Sigmoid colon (tissue), 7 donors: ENCODE measurements around the gene CCDC60. TPM values are rescaled to one million over a fixed set of nuclear protein-coding genes. Genes with fewer than 3 reads are reported as not detected.

ENCODE experiments used
- DNase-seq: peaks from one replicate; pipeline ENCODE4 v3.0.0-alpha.2; 2019
- H3K27ac ChIP-seq, 4 donors: fragments of 200-600 bp; sonication (generic); one replicate each; pipeline ENCODE4 v1.5.1; 2016 to 2019; ENCODE audit warnings: mild to moderate bottlenecking in 1 of 4
- H3K27me3 ChIP-seq, 3 donors: fragments of 200-600 bp; sonication (generic); one replicate each; pipeline ENCODE4 v1.5.1; 2019; ENCODE audit warnings: mild to moderate bottlenecking in 1 of 3
- H3K36me3 ChIP-seq, 4 donors: fragments of 200-600 bp; sonication (generic); one replicate each; pipeline ENCODE4 v1.5.1; 2016 to 2019
- H3K4me1 ChIP-seq, 4 donors: fragments of 200-600 bp; sonication (generic); one replicate each; pipeline ENCODE4 v1.5.1; 2017 to 2019
- H3K4me3 ChIP-seq, 4 donors: fragments of 200-600 bp; sonication (generic); one replicate each; pipeline ENCODE4 v1.5.1; 2017 to 2019; ENCODE audit warnings: mild to moderate bottlenecking in 2 of 4, moderate library complexity in 1 of 4
- H3K9me3 ChIP-seq, 4 donors: fragments of 200-600 bp in 3 of 4; sonication (generic) in 3 of 4; one replicate each; pipeline versions ENCODE4 v1.5.1 to v1.6.1; 2013 to 2019
- EP300 ChIP-seq, 4 donors: sonication (generic); formaldehyde crosslinking; IDR thresholded peaks; one replicate each; pipeline ENCODE4 v1.6.1; 2017; ENCODE audit warnings: antibody characterized with exemption in 4 of 4
- POLR2A ChIP-seq, 2 donors: fragments of 450-650 bp; IDR thresholded peaks; one replicate each; pipeline ENCODE4 v1.6.1; 2016; ENCODE audit warnings: antibody characterized with exemption in 2 of 2, mild to moderate bottlenecking in 2 of 2, moderate library complexity in 2 of 2
- POLR2AphosphoS5 ChIP-seq, 4 donors: sonication (generic); formaldehyde crosslinking; IDR thresholded peaks; one replicate each; pipeline ENCODE4 v1.6.1; 2017; ENCODE audit warnings: antibody characterized with exemption in 4 of 4
- WGBS, 2 donors: extraction: QIAGEN DNeasy Blood & Tissue Kit; methylation state at CpG; one replicate each; pipeline ENCODE4 v1.1.7; 2013; 5-methylcytosine and 5-hydroxymethylcytosine counted together
- intact Hi-C: fragments of 100-400 bp; cut with DNase I; formaldehyde crosslinking; loops from one replicate; pipeline ENCODE4 v1.15.1; 2023
- polyA plus RNA-seq, 3 donors: library from polyadenylated mRNA; stranded (reverse); fragments of 200-250 nt; gene quantifications; one replicate each; pipeline ENCODE4 v1.2.3, GENCODE V29; 2013
- total RNA-seq, 4 donors: library from RNA; depleted of rRNA; stranded (reverse); fragments of >200 nt; gene quantifications; one replicate each; pipeline ENCODE4 v1.1.0, GENCODE V29; 2016
- TF ChIP-seq, protein P1 (sequence below), 4 experiments: fragments of 450-650 bp in 3 of 4; fragments of 200-600 bp in 1 of 4; IDR thresholded peaks; one replicate each; pipeline ENCODE4 v1.5.1; 2016 to 2019; ENCODE audit warnings: antibody characterized with exemption in 4 of 4, mild to moderate bottlenecking in 3 of 4, moderate library complexity in 2 of 4
- donor health status: healthy with polysubstance abuse.
- donor health status: Bipolar disorder and iron deficiency.
- donor health status: healthy.

Gene CCDC60
- total and polyA plus RNA-seq, 7 donors = 1.1 to 10.4 (median 1.6) TPM

- WGBS, 2 donors = 69 to 75% methylated on average over 8 of the region's 8 CpGs
- H3K27ac ChIP-seq = no peak overlapping the region
- TF ChIP-seq, protein P1, sequence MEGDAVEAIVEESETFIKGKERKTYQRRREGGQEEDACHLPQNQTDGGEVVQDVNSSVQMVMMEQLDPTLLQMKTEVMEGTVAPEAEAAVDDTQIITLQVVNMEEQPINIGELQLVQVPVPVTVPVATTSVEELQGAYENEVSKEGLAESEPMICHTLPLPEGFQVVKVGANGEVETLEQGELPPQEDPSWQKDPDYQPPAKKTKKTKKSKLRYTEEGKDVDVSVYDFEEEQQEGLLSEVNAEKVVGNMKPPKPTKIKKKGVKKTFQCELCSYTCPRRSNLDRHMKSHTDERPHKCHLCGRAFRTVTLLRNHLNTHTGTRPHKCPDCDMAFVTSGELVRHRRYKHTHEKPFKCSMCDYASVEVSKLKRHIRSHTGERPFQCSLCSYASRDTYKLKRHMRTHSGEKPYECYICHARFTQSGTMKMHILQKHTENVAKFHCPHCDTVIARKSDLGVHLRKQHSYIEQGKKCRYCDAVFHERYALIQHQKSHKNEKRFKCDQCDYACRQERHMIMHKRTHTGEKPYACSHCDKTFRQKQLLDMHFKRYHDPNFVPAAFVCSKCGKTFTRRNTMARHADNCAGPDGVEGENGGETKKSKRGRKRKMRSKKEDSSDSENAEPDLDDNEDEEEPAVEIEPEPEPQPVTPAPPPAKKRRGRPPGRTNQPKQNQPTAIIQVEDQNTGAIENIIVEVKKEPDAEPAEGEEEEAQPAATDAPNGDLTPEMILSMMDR (IDR thresholded peaks at IDR 0.05) = no peak
- TF ChIP-seq POLR2AphosphoS5 (IDR thresholded peaks at IDR 0.05) (no peak), EP300 (IDR thresholded peaks at IDR 0.05) (no peak), POLR2A (IDR thresholded peaks at IDR 0.05) (no peak)
- H3K36me3 ChIP-seq = no peaks in the 10 kb centered on the region
- intact Hi-C loops = no loop called here
- DNase-seq = no peak
- H3K9me3 ChIP-seq = no peaks in the 10 kb centered on the region
- no peak overlapping the region for H3K4me3 ChIP-seq
- no peaks in the 10 kb centered on the region for H3K27me3 ChIP-seq
- H3K4me1 ChIP-seq = no peaks in the 10 kb centered on the region
These were observed 241.7 kb downstream of the CCDC60 start for GRCh38 chr12:119576118-119576810.

- whole genome bisulfite sequencing, 2 donors = 31 to 60% methylated on average over 1 of the region's 1 CpG
- Histone ChIP-seq H3K36me3 (no peaks in the 10 kb centered on the region), H3K27ac (no peak overlapping the region), H3K27me3 (no peaks in the 10 kb centered on the region), H3K4me3 (no peak overlapping the region), H3K9me3 (no peaks in the 10 kb centered on the region), H3K4me1 (no peaks in the 10 kb centered on the region)
- intact Hi-C loops = no loop called here
- DNase-seq = no peak
- TF ChIP-seq POLR2AphosphoS5 (IDR thresholded peaks at IDR 0.05) (no peak), EP300 (IDR thresholded peaks at IDR 0.05) (no peak), POLR2A (IDR thresholded peaks at IDR 0.05) (no peak)
- TF ChIP-seq, protein P1 (IDR thresholded peaks at IDR 0.05) = no peak
These were observed 242.4 kb downstream of the CCDC60 start for GRCh38 chr12:119576915-119577314.

DNA sequence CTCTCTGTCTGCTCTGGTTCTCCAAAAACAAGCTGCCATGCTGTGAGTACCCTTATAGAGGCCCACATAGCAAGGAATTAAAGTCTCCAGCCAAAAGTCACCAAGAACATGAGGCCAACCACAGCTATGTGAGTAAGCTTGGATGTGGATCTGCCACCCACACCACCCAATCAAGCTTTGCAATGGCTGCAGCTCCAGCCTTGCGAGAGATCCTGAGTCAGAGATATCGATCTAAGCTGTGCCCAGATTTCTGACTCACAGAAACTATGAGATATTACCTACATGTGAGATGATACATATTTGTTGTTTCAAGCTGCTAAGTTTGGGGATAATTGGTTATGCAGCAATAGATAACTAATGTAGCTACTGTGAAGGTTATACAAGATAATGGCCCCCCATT lies 243.6 kb downstream of the CCDC60 start:
- Histone ChIP-seq H3K27ac (no peak overlapping the region), H3K9me3 (no peaks in the 10 kb centered on the region), H3K4me1 (no peaks in the 10 kb centered on the region), H3K36me3 (no peaks in the 10 kb centered on the region), H3K27me3 (no peaks in the 10 kb centered on the region), H3K4me3 (no peak overlapping the region)
- intact Hi-C loops = no loop called here
- TF ChIP-seq, protein P1 (IDR thresholded peaks at IDR 0.05) = no peak
- no peak for TF ChIP-seq POLR2AphosphoS5 (IDR thresholded peaks at IDR 0.05)
- no peak for TF ChIP-seq EP300 (IDR thresholded peaks at IDR 0.05)
- no peak for TF ChIP-seq POLR2A (IDR thresholded peaks at IDR 0.05)
- no peak for DNase-seq
- 92 to 94% methylated on average over 2 of the region's 2 CpGs for WGBS, 2 donors

GRCh38 chr12:119589097-119589496 lies 254.6 kb downstream of the CCDC60 start:
- 83 to 89% methylated on average over 1 of the region's 1 CpG for WGBS, 2 donors
- no peak for DNase-seq
- H3K4me1 ChIP-seq = no peaks in the 10 kb centered on the region
- H3K4me3 ChIP-seq = no peak overlapping the region
- intact Hi-C loops = no loop called here
- TF ChIP-seq POLR2AphosphoS5 (IDR thresholded peaks at IDR 0.05) (no peak), EP300 (IDR thresholded peaks at IDR 0.05) (no peak), POLR2A (IDR thresholded peaks at IDR 0.05) (no peak)
- TF ChIP-seq, protein P1 (IDR thresholded peaks at IDR 0.05) = no peak
- no peaks in the 10 kb centered on the region for H3K36me3 ChIP-seq
- H3K9me3 ChIP-seq = no peaks in the 10 kb centered on the region
- no peak overlapping the region for H3K27ac ChIP-seq
- peaks cover 0 to 27% (median 7%) of the 10 kb centered on the region in 3 donors for H3K27me3 ChIP-seq

GRCh38 chr12:119589634-119590033 lies 255.1 kb downstream of the CCDC60 start:
- Histone ChIP-seq H3K27me3 (peaks cover 0 to 32% (median 13%) of the 10 kb centered on the region in 3 donors), H3K27ac (no peak overlapping the region), H3K4me1 (no peaks in the 10 kb centered on the region), H3K36me3 (no peaks in the 10 kb centered on the region), H3K4me3 (no peak overlapping the region), H3K9me3 (no peaks in the 10 kb centered on the region)
- 81 to 83% methylated on average over 4 of the region's 4 CpGs for WGBS, 2 donors
- intact Hi-C loops = no loop called here
- no peak for DNase-seq
- TF ChIP-seq POLR2A (IDR thresholded peaks at IDR 0.05) (no peak), POLR2AphosphoS5 (IDR thresholded peaks at IDR 0.05) (no peak), EP300 (IDR thresholded peaks at IDR 0.05) (no peak)
- TF ChIP-seq, protein P1 (IDR thresholded peaks at IDR 0.05) = no peak
